Measurements from ENCODE around the gene AP4E1.
"Not testable (repeated sequence)": the region's sequence is repeated elsewhere in the genome, so short reads cannot be mapped to it uniquely, and the experiment has no call there.

AP4E1 gene

DNA sequence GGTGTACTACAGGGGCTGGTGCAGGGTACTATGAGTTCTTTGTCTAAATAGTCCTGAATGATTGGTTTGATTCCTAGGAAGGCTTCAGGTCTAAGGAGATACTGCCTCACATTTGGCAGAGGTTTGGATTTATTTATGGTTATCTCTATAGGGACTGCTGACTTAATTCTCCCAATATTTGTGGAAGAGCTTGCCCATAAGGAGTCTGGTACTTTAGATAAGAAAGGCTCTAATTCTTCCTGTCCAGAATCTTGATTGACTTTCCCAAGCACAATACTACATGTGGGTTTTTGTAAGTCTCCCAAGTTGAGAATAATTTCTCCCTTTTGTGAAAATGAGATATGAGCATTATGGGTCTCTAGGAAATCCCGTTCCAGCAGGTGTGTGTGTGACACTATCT lies 36.7 kb upstream of the AP4E1 start:
- no peak for TF ChIP-seq BHLHE40 (IDR thresholded peaks at IDR 0.05; ENCODE audit: borderline replicate concordance)
- TF ChIP-seq SUZ12 (IDR thresholded peaks at IDR 0.05), result no peak
- TF ChIP-seq FOXK2 (IDR thresholded peaks at IDR 0.05), result no peak
- no peak for TF ChIP-seq L3MBTL2 (conservative IDR thresholded peaks at IDR 0.05)
- DNase-seq (ENCODE audit: extremely low spot score), result no peak
- CTCF ChIA-PET, result no interaction called here
- POLR2A ChIA-PET, result no interaction called here

DNA sequence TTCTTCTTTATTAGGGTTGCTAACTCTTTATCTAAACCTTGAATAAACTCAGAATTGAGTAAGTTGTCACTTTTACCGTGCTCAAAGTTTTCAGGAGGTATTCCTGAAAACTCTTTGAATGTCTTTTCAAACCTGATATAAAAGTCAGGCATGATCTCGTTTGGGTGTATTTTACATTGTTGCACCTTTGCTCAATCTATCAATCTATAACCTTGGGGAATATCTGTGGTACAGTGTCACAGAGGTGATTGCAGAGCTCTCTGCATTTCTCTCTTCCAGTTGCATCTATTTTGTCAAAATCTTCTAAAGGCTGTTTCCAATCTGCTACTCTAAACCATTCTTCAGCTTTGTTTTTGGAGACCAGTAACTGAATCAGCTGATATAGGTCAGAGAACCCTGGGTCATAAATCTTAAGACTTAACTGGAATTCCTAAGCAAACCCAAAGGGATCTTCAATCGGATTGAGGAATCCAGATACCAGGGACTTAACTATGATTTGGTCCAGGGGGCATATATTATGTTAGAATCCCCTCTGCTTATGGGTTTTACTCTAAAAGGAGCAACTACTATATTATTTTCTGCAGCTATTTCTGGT lies 35.6 kb upstream of the AP4E1 start:
- TF ChIP-seq ZNF384 (IDR thresholded peaks at IDR 0.05), result no peak
- TF ChIP-seq TARDBP (IDR thresholded peaks at IDR 0.05), result no peak
- no peak for TF ChIP-seq FOXK2 (IDR thresholded peaks at IDR 0.05)
- TF ChIP-seq, protein P1, sequence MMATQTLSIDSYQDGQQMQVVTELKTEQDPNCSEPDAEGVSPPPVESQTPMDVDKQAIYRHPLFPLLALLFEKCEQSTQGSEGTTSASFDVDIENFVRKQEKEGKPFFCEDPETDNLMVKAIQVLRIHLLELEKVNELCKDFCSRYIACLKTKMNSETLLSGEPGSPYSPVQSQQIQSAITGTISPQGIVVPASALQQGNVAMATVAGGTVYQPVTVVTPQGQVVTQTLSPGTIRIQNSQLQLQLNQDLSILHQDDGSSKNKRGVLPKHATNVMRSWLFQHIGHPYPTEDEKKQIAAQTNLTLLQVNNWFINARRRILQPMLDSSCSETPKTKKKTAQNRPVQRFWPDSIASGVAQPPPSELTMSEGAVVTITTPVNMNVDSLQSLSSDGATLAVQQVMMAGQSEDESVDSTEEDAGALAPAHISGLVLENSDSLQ (IDR thresholded peaks at IDR 0.05), result no peak
- ChIA-PET POLR2A (no interaction called here), CTCF (no interaction called here)
- no peak for DNase-seq (ENCODE audit: extremely low spot score)

DNA sequence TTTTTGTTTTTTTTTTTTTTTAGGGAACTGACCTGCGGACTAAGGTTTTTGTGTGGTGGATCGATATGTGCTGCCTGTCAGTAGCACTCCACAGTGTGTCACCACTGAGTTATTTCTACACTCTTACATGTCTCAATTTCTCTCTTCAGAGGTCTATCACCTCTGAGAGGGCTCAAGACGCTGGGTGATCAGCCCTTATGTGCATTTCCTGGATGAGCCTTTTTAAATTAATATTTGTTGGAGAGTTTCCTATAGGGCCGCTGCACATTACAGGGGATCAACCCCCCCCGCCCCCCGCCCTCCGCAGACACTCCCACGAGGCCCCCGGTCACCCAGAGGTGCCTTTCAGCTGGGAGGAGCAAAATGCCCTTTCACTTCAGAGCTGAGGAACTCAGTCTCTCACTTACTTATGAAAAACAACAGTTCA lies 34.5 kb upstream of the AP4E1 start:
- POLR2A ChIA-PET, result no interaction called here
- CTCF ChIA-PET, result interaction anchor here (0.8 kb wide), 1 partner anchor 289 kb away, joined by 3 read pairs; no protein-coding TSS in a partner anchor
- peak; percentile 7 for DNase-seq (ENCODE audit: extremely low spot score)
- TF ChIP-seq FOXA1 (IDR thresholded peaks at IDR 0.05) (no peak), FOXK2 (IDR thresholded peaks at IDR 0.05) (no peak), CTBP1 (IDR thresholded peaks at IDR 0.05; ENCODE audit: borderline replicate concordance) (no peak), L3MBTL2 (conservative IDR thresholded peaks at IDR 0.05) (no peak), ELF4 (IDR thresholded peaks at IDR 0.05) (no peak), HDGF (IDR thresholded peaks at IDR 0.05; ENCODE audit: borderline replicate concordance) (no peak), SUZ12 (IDR thresholded peaks at IDR 0.05) (no peak), ZNF384 (IDR thresholded peaks at IDR 0.05) (peak; percentile 49), BHLHE40 (IDR thresholded peaks at IDR 0.05; ENCODE audit: borderline replicate concordance) (no peak), FOXM1 (IDR thresholded peaks at IDR 0.05; ENCODE audit: borderline replicate concordance) (no peak)
- TF ChIP-seq, protein P1 (IDR thresholded peaks at IDR 0.05), result peak; percentile 76

DNA sequence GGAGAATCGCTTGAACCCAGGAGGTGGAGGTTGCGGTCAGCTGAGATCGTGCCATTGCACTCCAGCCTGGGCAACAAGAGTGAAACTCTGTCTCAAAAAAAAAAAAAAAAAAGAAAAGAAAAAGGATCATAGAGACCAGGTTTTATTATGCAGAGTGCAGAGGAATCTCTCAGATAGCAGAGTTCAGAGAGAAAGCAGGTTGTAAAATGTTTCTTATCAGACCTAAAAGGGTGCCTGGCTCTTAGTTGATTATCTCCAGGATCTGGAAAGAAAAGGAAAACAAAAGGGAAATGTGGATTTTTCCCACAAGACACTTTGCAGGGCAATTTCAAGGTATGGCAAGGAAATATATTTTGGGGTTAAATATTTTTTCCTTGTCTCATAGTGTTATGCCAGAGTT lies 33.2 kb upstream of the AP4E1 start:
- CTCF ChIA-PET, result interaction anchor here (1.9 kb wide), 1 partner anchor 8 kb away, joined by 6 read pairs; no protein-coding TSS in a partner anchor
- DNase-seq (ENCODE audit: extremely low spot score); POLR2A ChIA-PET: not testable (repeated sequence)

DNA sequence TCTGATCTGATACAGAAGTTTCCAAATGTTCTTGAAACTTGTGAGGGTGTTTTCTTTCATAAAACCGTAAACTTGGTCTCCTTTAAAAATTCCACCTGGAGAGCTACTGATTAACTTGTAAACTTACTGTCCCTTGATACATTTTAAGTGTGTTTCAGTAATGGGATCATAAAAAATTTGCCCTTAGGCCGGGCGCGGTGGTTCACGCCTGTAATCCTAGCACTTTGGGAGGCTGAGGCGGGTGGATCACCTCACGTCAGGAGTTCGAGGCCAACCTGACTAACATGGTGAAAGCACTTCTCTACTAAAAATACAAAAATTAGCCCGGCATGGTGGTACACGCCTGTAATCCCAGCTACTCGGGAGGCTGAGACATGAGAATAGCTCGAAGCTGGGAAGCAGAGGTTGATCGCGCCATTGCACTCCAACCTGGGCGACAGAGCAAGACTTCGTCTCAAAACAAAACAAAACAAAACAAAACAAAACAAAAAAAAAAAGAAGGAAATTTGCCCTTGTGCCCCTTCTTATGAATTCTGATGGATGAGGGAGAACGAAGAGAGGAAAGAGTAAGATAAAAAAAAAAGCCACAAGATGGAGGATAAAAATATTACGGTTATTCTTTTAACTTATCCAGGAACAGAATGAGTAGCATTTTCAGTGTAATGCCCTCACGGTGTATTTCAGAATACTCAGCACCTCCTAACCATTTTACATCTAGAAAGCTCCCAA lies 32.1 kb upstream of the AP4E1 start:
- ChIA-PET CTCF (interaction anchor here (0.6 to 1.9 kb wide), 4 partner anchors 9 to 201 kb away, joined by 4 to 6 read pairs (median 5); no protein-coding TSS in a partner anchor), POLR2A (no interaction called here)

DNA sequence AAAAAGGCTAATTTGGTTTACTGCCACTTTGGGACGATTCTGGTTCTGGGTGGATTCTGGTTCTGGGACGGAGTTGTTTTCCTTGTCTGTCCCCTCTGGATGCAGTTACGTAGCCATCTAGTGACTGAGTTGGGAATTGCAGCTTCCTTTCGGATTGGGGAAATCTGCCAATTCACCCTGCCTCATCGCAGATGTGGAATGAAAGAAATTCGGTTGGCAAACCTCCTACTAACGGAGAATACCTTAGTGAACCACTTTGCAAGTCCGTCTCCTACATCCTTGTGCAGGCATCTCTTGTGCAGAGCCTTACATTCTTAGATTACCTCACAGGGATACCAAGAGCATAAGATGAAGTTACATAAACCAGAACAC lies 31.5 kb upstream of the AP4E1 start:
- DNase-seq (ENCODE audit: extremely low spot score), result peak; percentile 58
- TF ChIP-seq NFRKB (IDR thresholded peaks at IDR 0.05) (no peak), SP1 (IDR thresholded peaks at IDR 0.05) (no peak), ARNT (IDR thresholded peaks at IDR 0.05) (no peak), CTBP1 (IDR thresholded peaks at IDR 0.05; ENCODE audit: borderline replicate concordance) (no peak), LEF1 (IDR thresholded peaks at IDR 0.05; ENCODE audit: borderline replicate concordance) (no peak), TARDBP (IDR thresholded peaks at IDR 0.05) (no peak), ZNF384 (IDR thresholded peaks at IDR 0.05) (no peak), ELF4 (IDR thresholded peaks at IDR 0.05) (no peak)
- TF ChIP-seq, protein P1 (IDR thresholded peaks at IDR 0.05), result no peak
- CTCF ChIA-PET, result interaction anchor here (0.7 to 1.9 kb wide), 3 partner anchors 10 to 200 kb away, joined by 4 to 6 read pairs (median 6); no protein-coding TSS in a partner anchor
- POLR2A ChIA-PET, result no interaction called here

More for the DNA sequence above, 32.1 kb upstream of the AP4E1 start:
- no peak for DNase-seq (ENCODE audit: extremely low spot score)
- TF ChIP-seq L3MBTL2 (conservative IDR thresholded peaks at IDR 0.05) (no peak), TARDBP (IDR thresholded peaks at IDR 0.05) (no peak), LEF1 (IDR thresholded peaks at IDR 0.05; ENCODE audit: borderline replicate concordance) (no peak), ARNT (IDR thresholded peaks at IDR 0.05) (no peak), ELF4 (IDR thresholded peaks at IDR 0.05) (no peak), FOXA1 (IDR thresholded peaks at IDR 0.05) (no peak), FOXM1 (IDR thresholded peaks at IDR 0.05; ENCODE audit: borderline replicate concordance) (no peak), FOXK2 (IDR thresholded peaks at IDR 0.05) (no peak), SP1 (IDR thresholded peaks at IDR 0.05) (no peak), SUZ12 (IDR thresholded peaks at IDR 0.05) (no peak), BHLHE40 (IDR thresholded peaks at IDR 0.05; ENCODE audit: borderline replicate concordance) (no peak), ZNF384 (IDR thresholded peaks at IDR 0.05) (no peak), CTBP1 (IDR thresholded peaks at IDR 0.05; ENCODE audit: borderline replicate concordance) (no peak), NFRKB (IDR thresholded peaks at IDR 0.05) (no peak), HDGF (IDR thresholded peaks at IDR 0.05; ENCODE audit: borderline replicate concordance) (no peak)
- TF ChIP-seq, protein P1 (IDR thresholded peaks at IDR 0.05), result no peak
